UCSD-AML1 (cell line): ENCODE measurements around the gene PPP2R5C.

Experiments
- DNase-seq: peaks from one replicate; lab custom pipeline; 2025; ENCODE audit not compliant: unreplicated experiment; lab: John Stamatoyannopoulos, UW

PPP2R5C gene

GRCh38 chr14:101909371-101910096 lies 148.0 kb downstream of the PPP2R5C start:
- DNase-seq = no peak

GRCh38 chr14:101912841-101913240 lies 151.3 kb downstream of the PPP2R5C start:
- DNase-seq = no peak

DNA sequence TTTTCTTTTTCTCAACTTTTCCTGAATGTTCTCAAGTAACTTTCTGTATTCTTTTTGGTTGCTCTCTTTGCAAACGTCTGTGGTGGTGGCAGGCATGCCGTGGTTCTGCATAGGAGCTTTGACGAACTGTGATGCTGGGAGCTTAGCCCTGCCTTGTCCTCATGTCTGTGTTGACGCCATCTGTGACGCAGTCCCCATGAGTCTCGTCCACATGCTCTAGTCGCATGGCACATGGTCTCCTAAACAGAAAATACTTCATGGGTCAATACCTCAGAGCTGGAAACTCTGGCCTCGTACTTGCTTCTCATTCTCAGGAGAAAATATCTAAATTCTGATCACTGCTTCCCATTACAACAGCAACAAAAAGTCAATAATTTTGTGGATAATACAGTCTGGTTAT lies 152.6 kb downstream of the PPP2R5C start:
- DNase-seq = no peak

- no peak for DNase-seq
Measured at GRCh38 chr14:101915871-101916815, 154.6 kb downstream of the PPP2R5C start.

- DNase-seq = no peak
Measured at GRCh38 chr14:101916816-101917412, 155.4 kb downstream of the PPP2R5C start.

DNA sequence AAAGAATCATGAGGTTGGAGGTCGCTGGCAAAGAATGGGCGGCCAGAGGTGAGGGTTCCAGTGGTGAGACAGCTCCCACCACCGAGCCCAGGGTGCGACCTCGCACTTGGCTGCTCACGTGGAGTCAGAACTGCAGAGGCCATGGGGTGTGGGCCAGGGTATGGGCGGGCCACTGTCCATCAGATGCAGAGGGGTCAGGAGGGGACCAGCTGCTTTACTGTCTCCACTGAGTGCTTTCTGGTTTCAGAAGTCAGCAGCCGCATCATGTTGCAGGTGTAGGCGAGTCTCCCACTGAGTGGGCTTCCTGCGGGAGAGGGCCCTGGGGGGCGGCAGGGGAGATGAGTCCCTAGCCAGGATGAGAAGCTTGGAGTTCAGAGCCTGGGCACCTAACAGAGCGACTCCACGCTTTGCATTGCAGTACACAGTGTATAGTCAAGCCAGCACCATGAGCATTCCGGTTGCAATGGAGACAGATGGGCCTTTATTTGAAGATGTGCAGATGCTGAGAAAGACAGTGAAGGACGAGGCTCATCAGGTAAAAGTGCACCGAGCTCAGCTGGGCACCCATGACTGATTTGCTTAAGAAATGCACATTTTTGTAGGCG lies 156.0 kb downstream of the PPP2R5C start:
- no peak for DNase-seq

GRCh38 chr14:101918065-101918989 lies 156.8 kb downstream of the PPP2R5C start:
- no peak for DNase-seq

GRCh38 chr14:101920271-101920670 lies 158.8 kb downstream of the PPP2R5C start:
- no peak for DNase-seq

- no peak for DNase-seq
Measured at GRCh38 chr14:101922866-101923265, 161.4 kb downstream of the PPP2R5C start.

- DNase-seq = no peak
Measured at GRCh38 chr14:101925152-101925551, 163.6 kb downstream of the PPP2R5C start.

- no peak for DNase-seq
Measured at GRCh38 chr14:101926085-101926484, 164.6 kb downstream of the PPP2R5C start.

DNA sequence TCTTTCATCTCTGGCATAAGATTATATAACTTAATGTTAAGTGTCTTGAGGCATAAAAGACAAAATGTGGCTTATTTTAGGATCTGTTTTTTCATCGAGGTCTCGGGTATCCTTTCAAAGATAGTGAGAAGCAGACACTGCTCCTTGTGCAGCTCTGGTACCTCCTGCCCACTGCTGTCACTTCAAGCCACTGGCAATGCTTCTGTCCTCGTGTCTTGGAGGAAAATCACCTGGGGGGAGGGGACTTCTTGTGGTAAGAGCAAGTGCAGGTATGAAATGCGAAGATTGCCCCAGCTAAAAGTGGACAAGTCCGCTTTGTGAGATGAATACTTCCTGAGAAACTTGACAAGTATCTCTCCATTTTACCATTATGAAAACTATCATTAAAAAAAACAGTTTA lies 165.1 kb downstream of the PPP2R5C start:
- DNase-seq = no peak

DNA sequence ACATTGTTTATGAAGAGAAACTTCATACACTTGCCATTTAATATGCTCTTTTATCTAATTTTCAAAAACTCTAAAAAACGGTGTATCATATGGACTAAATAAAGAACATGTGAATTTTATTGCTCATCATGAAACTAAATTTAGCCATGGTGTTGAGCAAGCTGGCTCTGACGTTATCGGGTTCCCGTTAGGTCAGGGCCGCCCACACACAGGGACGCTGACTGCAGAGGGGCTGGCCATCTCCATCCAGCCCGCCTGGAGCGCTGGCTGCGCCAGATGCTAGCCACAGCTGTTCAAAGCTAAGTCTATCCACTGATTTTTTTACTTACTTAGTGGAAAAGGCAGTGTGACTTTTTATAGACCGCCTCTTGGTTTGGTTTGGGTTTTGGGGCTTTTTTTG lies 166.3 kb downstream of the PPP2R5C start:
- DNase-seq = no peak

- DNase-seq = no peak
Measured at GRCh38 chr14:101928415-101928841, 166.9 kb downstream of the PPP2R5C start.

DNA sequence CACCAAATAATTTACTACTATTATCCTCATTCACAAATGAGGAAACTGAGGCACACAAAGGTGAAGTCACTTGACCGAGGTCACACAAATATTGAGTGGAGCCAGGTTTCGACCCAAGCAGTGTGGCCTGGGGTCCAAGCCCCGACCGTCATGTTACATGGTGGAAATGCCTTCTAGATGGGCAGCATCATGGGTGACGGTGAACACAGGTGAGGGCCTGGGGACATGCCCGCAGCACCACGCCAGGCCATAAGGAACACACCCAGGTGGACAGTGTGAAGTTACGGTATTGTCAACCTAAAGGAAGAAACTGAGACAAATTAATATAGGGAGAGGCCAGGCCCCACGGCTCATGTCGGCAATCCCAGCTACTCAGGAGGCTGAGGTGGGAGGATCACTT lies 167.6 kb downstream of the PPP2R5C start:
- DNase-seq = no peak

DNA sequence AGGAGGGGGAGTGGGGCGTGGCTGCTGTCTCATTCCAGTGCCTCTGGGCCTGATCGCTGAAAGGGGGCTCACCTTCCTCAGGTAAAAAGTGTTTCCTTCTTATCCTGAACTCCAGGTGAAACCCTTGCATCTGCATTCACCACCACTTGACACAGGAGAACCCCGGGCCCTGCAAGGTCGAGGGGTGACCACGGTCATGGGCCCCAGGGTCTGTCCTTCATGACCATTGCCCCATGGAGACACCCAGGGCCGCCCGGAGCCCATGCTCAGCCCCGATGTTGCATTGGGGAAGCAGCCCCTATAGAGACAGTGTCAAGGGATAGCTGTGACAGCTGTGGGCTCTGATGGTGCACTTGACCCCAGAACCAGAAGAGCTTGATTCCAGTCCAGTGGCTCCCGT lies 168.4 kb downstream of the PPP2R5C start:
- no peak for DNase-seq

DNA sequence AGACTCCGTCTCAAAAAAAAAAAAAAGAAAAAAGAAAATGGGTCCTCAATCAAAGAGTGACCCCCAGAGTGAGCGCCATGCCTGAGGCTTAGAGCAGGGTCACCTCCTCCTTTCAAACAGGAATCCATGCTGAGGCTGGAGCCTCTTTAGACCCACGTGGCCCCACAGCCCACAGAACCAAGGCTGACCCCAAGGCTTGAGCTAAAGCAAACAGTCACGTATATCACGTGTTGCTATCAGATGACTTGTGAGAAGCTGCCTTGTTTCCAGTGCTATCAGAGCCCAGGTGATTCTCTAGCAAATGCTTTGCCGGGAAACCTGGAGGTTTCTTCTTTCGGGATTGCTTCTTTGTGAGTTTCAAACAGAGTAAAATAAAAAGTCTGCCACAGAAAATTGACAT lies 171.2 kb downstream of the PPP2R5C start:
- no peak for DNase-seq

- DNase-seq = no peak
Measured at GRCh38 chr14:101933209-101933608, 171.7 kb downstream of the PPP2R5C start.

- DNase-seq = no peak
Measured at GRCh38 chr14:101934601-101935150, 173.2 kb downstream of the PPP2R5C start.
